ENCODE measurements around the gene DNM1. TPM values are rescaled to one million over a fixed set of nuclear protein-coding genes. Genes with fewer than 3 reads are reported as not detected.

DNM1 gene
- total RNA-seq, 1 experiment from 2014 or later: 18.3 TPM

Other genes with a start within 250 kb of the DNM1 start
- 4.3 and 35.5 TPM in 2 replicates for gene EEIG1, start 222.4 kb upstream of the DNM1 start, total RNA-seq (2014; rRNA removed; shearing (Covaris generic))
- 10.5 and 13.7 TPM in 2 replicates for gene NAIF1, start 136.1 kb upstream of the DNM1 start, total RNA-seq (2014; rRNA removed; shearing (Covaris generic))
- 8.7 and 19.8 TPM in 2 replicates for gene SLC25A25, start 135.1 kb upstream of the DNM1 start, total RNA-seq (2014; rRNA removed; shearing (Covaris generic))
- gene PTGES2, start 75.7 kb upstream of the DNM1 start, total RNA-seq (2014; rRNA removed; shearing (Covaris generic)): 34.9 and 53.8 TPM in 2 replicates
- 0.42 TPM in 1 of 2 replicates, not detected in the other for gene LCN2, start 53.9 kb upstream of the DNM1 start, total RNA-seq (2014; rRNA removed; shearing (Covaris generic))
- gene BBLN, start 43.1 kb upstream of the DNM1 start, total RNA-seq (2014; rRNA removed; shearing (Covaris generic)): 289 and 427 TPM in 2 replicates
- gene CIZ1, start 11.8 kb upstream of the DNM1 start, total RNA-seq (2014; rRNA removed; shearing (Covaris generic)): 50.2 and 52.4 TPM in 2 replicates
- gene GOLGA2, start 72.6 kb downstream of the DNM1 start, total RNA-seq (2014; rRNA removed; shearing (Covaris generic)): 82.9 and 119 TPM in 2 replicates
- 61.4 and 68.8 TPM in 2 replicates for gene SWI5, start 72.9 kb downstream of the DNM1 start, total RNA-seq (2014; rRNA removed; shearing (Covaris generic))
- gene TRUB2, start 119.1 kb downstream of the DNM1 start, total RNA-seq (2014; rRNA removed; shearing (Covaris generic)): 12.4 and 19.2 TPM in 2 replicates
- gene COQ4, start 119.5 kb downstream of the DNM1 start, total RNA-seq (2014; rRNA removed; shearing (Covaris generic)): 54.8 and 59.2 TPM in 2 replicates
- 21.3 and 23.7 TPM in 2 replicates for gene SLC27A4, start 137.1 kb downstream of the DNM1 start, total RNA-seq (2014; rRNA removed; shearing (Covaris generic))
- 40.8 and 50.7 TPM in 2 replicates for gene URM1, start 168.0 kb downstream of the DNM1 start, total RNA-seq (2014; rRNA removed; shearing (Covaris generic))
- gene CERCAM, start 217.5 kb downstream of the DNM1 start, total RNA-seq (2014; rRNA removed; shearing (Covaris generic)): 15.5 and 24.1 TPM in 2 replicates

Data from M059J (cell line).